Endothelial cell (in vitro differentiated cells): ENCODE data around the gene GALM. TPM values are rescaled to one million over a fixed set of nuclear protein-coding genes. Genes with fewer than 3 reads are reported as not detected.
"Not testable (repeated sequence)": the region's sequence is repeated elsewhere in the genome, so short reads cannot be mapped to it uniquely, and the experiment has no call there.

ENCODE experiments used
- DNase-seq: peaks from one replicate; pipeline ENCODE4 v3.0.0; 2021; ENCODE audit warnings: low spot score
- H3K27ac Mint-ChIP-seq: one replicate; pipeline ENCODE4 v1.8.0; 2021; ENCODE audit warnings: mixed read lengths, inconsistent platforms; ENCODE audit not compliant: unreplicated experiment
- H3K27me3 Mint-ChIP-seq: one replicate; pipeline ENCODE4 v1.8.0; 2021; ENCODE audit warnings: mild to moderate bottlenecking, moderate library complexity, mixed read lengths, inconsistent platforms; ENCODE audit not compliant: unreplicated experiment
- H3K36me3 Mint-ChIP-seq: one replicate; pipeline ENCODE4 v1.8.0; 2021; ENCODE audit warnings: mild to moderate bottlenecking, low read depth, mixed read lengths, inconsistent platforms; ENCODE audit not compliant: unreplicated experiment
- H3K4me1 Mint-ChIP-seq: one replicate; pipeline ENCODE4 v1.8.0; 2021; ENCODE audit warnings: mild to moderate bottlenecking, mixed read lengths, inconsistent platforms; ENCODE audit not compliant: unreplicated experiment
- H3K4me3 Mint-ChIP-seq: one replicate; pipeline ENCODE4 v1.8.0; 2021; ENCODE audit warnings: mild to moderate bottlenecking, mixed read lengths, inconsistent platforms; ENCODE audit not compliant: unreplicated experiment
- H3K9me3 Mint-ChIP-seq: one replicate; pipeline ENCODE4 v1.8.0; 2021; ENCODE audit warnings: mixed read lengths, inconsistent platforms; ENCODE audit not compliant: unreplicated experiment
- CTCF ChIP-seq: fragments of 200-600 bp; sonication (generic); IDR thresholded peaks from one replicate; pipeline ENCODE4 v1.5.0; 2021; ENCODE audit warnings: antibody characterized with exemption; ENCODE audit not compliant: unreplicated experiment
- total RNA-seq: library from RNA; stranded (reverse); fragmentation: NEBNext Ultra II Directional; extraction: Animal tissue kit (Norgen Biotek cat#: 25700); gene quantifications from one replicate; pipeline ENCODE4 v1.2.1, GENCODE V29; 2021; ENCODE audit not compliant: unreplicated experiment

Gene GALM
- total RNA-seq, 1 donor from 2014 or later = 13.0 TPM

GRCh38 chr2:38731090-38731489 is 65.2 kb downstream of the GALM start:
- Mint-ChIP-seq H3K4me1 (no peaks in the 10 kb centered on the region), H3K27me3 (peaks cover 7% of the 10 kb centered on the region), H3K36me3 (peaks cover 12% of the 10 kb centered on the region), H3K4me3 (no peak overlapping the region), H3K27ac (no peak overlapping the region), H3K9me3 (no peaks in the 10 kb centered on the region)
- DNase-seq = no peak
- no peak for TF ChIP-seq CTCF

GRCh38 chr2:38731684-38732221 is 65.8 kb downstream of the GALM start:
- peaks cover 7% of the 10 kb centered on the region for H3K27me3 Mint-ChIP-seq
- H3K9me3 Mint-ChIP-seq = no peaks in the 10 kb centered on the region
- no peak overlapping the region for H3K27ac Mint-ChIP-seq
- DNase-seq = no peak
- H3K4me3 Mint-ChIP-seq = no peak overlapping the region
- no peak for TF ChIP-seq CTCF
- peaks cover 12% of the 10 kb centered on the region for H3K36me3 Mint-ChIP-seq
- H3K4me1 Mint-ChIP-seq = peaks cover 2% of the 10 kb centered on the region

GRCh38 chr2:38733300-38733971 is 67.5 kb downstream of the GALM start:
- no peak overlapping the region for H3K27ac Mint-ChIP-seq

GRCh38 chr2:38734299-38735058 is 68.6 kb downstream of the GALM start:
- DNase-seq = no peak
- TF ChIP-seq CTCF = no peak
- H3K36me3 Mint-ChIP-seq = peaks cover 17% of the 10 kb centered on the region
- no peak overlapping the region for H3K4me3 Mint-ChIP-seq
- no peak overlapping the region for H3K27ac Mint-ChIP-seq
- peaks cover 16% of the 10 kb centered on the region for H3K4me1 Mint-ChIP-seq
- H3K9me3 Mint-ChIP-seq = no peaks in the 10 kb centered on the region
- peaks cover 7% of the 10 kb centered on the region for H3K27me3 Mint-ChIP-seq

More at GRCh38 chr2:38733300-38733971, 67.5 kb downstream of the GALM start:
- H3K4me1 Mint-ChIP-seq = peaks cover 16% of the 10 kb centered on the region
- no peak for TF ChIP-seq CTCF
- peaks cover 12% of the 10 kb centered on the region for H3K36me3 Mint-ChIP-seq
- no peak overlapping the region for H3K4me3 Mint-ChIP-seq
- no peaks in the 10 kb centered on the region for H3K9me3 Mint-ChIP-seq
- no peak for DNase-seq
- peaks cover 7% of the 10 kb centered on the region for H3K27me3 Mint-ChIP-seq

- Mint-ChIP-seq H3K9me3 (no peaks in the 10 kb centered on the region), H3K27me3 (peaks cover 3% of the 10 kb centered on the region), H3K4me3 (no peak overlapping the region), H3K36me3 (peaks cover 17% of the 10 kb centered on the region), H3K4me1 (peaks cover 16% of the 10 kb centered on the region), H3K27ac (no peak overlapping the region)
- no peak for DNase-seq
- TF ChIP-seq CTCF = no peak
These were observed 70.0 kb downstream of the GALM start for GRCh38 chr2:38735999-38736320.

- peaks cover 16% of the 10 kb centered on the region for H3K4me1 Mint-ChIP-seq
- peak overlapping the region; percentile 8 for H3K4me3 Mint-ChIP-seq
- peaks cover 13% of the 10 kb centered on the region for H3K36me3 Mint-ChIP-seq
- H3K9me3 Mint-ChIP-seq, DNase-seq, H3K27me3 Mint-ChIP-seq: not testable (repeated sequence)
- H3K27ac Mint-ChIP-seq = peak overlapping the region; percentile 13
These were observed 71.2 kb downstream of the GALM start for GRCh38 chr2:38737000-38737698.
